ENCODE data around the gene PTPA. TPM values are rescaled to one million over a fixed set of nuclear protein-coding genes. Genes with fewer than 3 reads are reported as not detected.

Gene PTPA
- total RNA-seq, 1 donor from 2014 or later, result 166 TPM

DNA sequence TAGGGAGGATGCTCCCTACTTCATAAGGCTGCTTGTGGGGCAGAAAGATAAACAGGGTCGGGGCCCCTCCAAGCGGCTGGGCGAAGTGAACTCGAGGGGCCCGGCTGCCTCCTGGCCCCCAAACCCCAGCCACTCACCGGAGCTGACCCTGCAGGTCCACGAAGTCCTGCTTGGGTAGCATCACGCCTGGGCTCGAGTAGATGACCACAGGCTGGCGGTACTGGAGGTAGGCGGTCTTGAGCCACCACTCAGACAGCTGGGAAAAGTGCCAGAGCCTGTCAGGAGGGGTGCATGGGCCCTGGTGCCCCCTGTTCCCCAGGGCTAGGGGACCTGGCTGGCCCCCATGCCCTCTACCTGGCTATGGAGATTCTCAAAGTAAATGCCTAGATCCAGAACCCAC lies 7.2 kb upstream of the PTPA start:
- DNase-seq, result no peak
- TF ChIP-seq, protein P1, sequence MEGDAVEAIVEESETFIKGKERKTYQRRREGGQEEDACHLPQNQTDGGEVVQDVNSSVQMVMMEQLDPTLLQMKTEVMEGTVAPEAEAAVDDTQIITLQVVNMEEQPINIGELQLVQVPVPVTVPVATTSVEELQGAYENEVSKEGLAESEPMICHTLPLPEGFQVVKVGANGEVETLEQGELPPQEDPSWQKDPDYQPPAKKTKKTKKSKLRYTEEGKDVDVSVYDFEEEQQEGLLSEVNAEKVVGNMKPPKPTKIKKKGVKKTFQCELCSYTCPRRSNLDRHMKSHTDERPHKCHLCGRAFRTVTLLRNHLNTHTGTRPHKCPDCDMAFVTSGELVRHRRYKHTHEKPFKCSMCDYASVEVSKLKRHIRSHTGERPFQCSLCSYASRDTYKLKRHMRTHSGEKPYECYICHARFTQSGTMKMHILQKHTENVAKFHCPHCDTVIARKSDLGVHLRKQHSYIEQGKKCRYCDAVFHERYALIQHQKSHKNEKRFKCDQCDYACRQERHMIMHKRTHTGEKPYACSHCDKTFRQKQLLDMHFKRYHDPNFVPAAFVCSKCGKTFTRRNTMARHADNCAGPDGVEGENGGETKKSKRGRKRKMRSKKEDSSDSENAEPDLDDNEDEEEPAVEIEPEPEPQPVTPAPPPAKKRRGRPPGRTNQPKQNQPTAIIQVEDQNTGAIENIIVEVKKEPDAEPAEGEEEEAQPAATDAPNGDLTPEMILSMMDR (IDR thresholded peaks at IDR 0.05; ENCODE audit: partially characterized antibody, unreplicated experiment), result no peak
- no peak overlapping the region for H3K4me3 Mint-ChIP-seq (ENCODE audit: unreplicated experiment)
- peaks cover 2% of the 10 kb centered on the region for H3K9me3 Mint-ChIP-seq (ENCODE audit: unreplicated experiment)
- peaks cover 2% of the 10 kb centered on the region for H3K4me1 Mint-ChIP-seq (ENCODE audit: low read depth, unreplicated experiment)
- no peak overlapping the region for H3K27ac Mint-ChIP-seq (ENCODE audit: unreplicated experiment)
- H3K27me3 Mint-ChIP-seq (ENCODE audit: unreplicated experiment), result peaks cover 7% of the 10 kb centered on the region
- H3K36me3 Mint-ChIP-seq (ENCODE audit: unreplicated experiment), result no peaks in the 10 kb centered on the region

DNA sequence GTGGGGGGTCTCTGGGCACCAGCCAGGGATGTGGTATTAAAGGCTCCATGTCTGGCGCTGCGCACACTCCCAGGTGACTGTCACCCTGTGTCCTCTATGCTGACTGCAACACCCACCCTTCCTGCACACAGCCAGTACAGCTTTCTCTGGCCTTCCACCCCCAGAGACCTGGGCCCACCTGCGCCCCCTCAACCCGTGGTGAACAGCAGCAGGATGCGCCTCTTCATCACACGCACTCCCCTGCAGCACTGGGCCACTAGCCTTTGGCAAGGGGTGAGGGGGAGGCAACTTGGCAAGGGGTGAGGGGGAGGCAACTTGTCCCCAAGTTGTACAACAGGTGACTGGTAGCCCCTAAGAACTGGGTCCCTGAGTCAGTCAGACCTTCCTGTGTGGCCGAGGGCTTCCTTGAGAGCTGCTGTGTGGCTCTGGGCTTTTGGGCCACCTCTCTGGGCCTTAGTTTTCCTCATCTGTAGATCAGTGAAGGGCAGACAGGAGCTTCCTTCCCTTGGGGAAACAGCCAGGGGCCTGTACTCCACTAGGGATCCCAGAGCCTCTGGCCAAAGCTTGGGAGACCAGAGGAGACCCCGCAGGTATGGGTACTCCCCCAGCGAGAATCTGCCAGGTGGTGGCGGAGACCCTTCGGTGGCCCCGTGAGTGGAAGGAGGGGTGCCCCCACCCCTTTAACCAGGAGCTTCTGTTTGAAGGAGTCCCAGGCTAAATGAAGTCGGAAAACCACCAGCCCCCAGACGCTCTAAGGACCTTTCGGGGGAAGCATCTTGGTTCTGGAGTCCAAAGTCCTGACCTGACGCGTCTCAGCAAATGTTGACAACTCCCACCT lies 5.1 kb upstream of the PTPA start:
- DNase-seq, result no peak
- H3K36me3 Mint-ChIP-seq (ENCODE audit: unreplicated experiment), result no peaks in the 10 kb centered on the region
- no peak overlapping the region for H3K4me3 Mint-ChIP-seq (ENCODE audit: unreplicated experiment)
- peaks cover 6% of the 10 kb centered on the region for H3K9me3 Mint-ChIP-seq (ENCODE audit: unreplicated experiment)
- no peak overlapping the region for H3K27ac Mint-ChIP-seq (ENCODE audit: unreplicated experiment)
- H3K4me1 Mint-ChIP-seq (ENCODE audit: low read depth, unreplicated experiment), result peaks cover 8% of the 10 kb centered on the region
- peaks cover 17% of the 10 kb centered on the region for H3K27me3 Mint-ChIP-seq (ENCODE audit: unreplicated experiment)
- TF ChIP-seq, protein P1 (IDR thresholded peaks at IDR 0.05; ENCODE audit: partially characterized antibody, unreplicated experiment), result no peak

DNA sequence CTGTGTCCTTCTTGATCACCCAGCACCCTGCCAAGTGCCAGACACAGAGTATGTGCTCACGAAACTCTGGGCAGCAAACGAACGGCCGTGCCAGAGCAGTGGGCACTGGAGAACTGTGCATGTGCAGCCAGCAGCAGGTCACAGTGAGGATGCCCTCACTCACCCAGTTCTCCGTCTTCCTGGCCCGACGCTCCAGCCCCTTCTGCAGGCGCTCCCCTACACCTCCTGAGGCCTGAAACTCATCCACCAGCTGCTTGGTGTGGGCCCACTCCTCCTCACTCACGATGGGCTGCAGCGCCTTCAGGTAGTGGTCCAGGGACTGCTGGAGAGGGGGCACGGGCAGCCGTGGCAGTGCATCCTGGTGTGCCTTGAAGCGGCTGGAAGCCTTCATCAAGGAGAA lies 3.6 kb upstream of the PTPA start:
- H3K4me1 Mint-ChIP-seq (ENCODE audit: low read depth, unreplicated experiment), result peaks cover 8% of the 10 kb centered on the region
- peaks cover 5% of the 10 kb centered on the region for H3K9me3 Mint-ChIP-seq (ENCODE audit: unreplicated experiment)
- no peak for DNase-seq
- H3K4me3 Mint-ChIP-seq (ENCODE audit: unreplicated experiment), result peak overlapping the region; percentile 26
- TF ChIP-seq, protein P1 (IDR thresholded peaks at IDR 0.05; ENCODE audit: partially characterized antibody, unreplicated experiment), result no peak
- no peaks in the 10 kb centered on the region for H3K36me3 Mint-ChIP-seq (ENCODE audit: unreplicated experiment)
- peaks cover 12% of the 10 kb centered on the region for H3K27me3 Mint-ChIP-seq (ENCODE audit: unreplicated experiment)
- no peak overlapping the region for H3K27ac Mint-ChIP-seq (ENCODE audit: unreplicated experiment)

DNA sequence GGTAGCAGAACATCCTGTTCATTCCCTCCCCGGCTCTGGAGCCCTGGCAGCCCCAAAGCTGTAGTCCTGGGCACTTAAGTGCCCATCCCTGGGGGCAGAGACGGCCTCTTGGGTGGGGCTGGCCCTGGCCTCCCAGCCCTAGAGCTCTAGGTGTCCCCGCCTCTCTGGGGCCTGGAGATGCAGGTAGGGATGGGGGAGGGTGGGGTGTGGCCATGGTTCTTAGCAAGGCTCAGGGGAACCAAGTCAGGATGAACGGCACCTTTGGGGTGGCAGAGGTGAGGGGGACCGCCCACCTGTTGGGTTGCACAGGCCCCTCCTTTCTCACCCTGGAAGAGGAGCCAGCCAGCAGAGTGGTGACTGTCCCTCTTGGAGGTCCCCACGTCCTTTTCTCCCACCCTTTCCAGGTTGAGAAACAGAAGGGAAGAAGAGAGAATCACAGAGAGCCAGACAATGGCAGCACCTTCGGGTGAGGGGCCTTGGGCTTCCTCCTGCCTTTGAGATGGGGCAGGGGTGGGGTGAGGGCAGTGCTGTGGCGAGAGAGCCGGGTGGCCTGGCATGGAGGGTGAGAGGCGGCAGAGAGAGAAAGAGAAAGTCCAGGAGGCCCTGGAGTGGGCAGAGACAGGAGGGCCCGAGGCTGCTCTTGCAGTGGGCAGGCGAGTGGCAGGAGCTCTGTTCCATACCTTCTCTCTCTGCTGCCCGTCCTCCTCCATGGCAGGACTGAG lies 3.0 kb upstream of the PTPA start:
- Mint-ChIP-seq H3K27me3 (ENCODE audit: unreplicated experiment) (peaks cover 12% of the 10 kb centered on the region), H3K4me3 (ENCODE audit: unreplicated experiment) (no peak overlapping the region)
- TF ChIP-seq, protein P1 (IDR thresholded peaks at IDR 0.05; ENCODE audit: partially characterized antibody, unreplicated experiment), result no peak

More for the DNA sequence above, 3.0 kb upstream of the PTPA start:
- H3K4me1 Mint-ChIP-seq (ENCODE audit: low read depth, unreplicated experiment), result peaks cover 8% of the 10 kb centered on the region
- H3K9me3 Mint-ChIP-seq (ENCODE audit: unreplicated experiment), result peaks cover 5% of the 10 kb centered on the region
- DNase-seq, result no peak
- H3K27ac Mint-ChIP-seq (ENCODE audit: unreplicated experiment), result no peak overlapping the region
- H3K36me3 Mint-ChIP-seq (ENCODE audit: unreplicated experiment), result no peaks in the 10 kb centered on the region

All from glutamatergic neuron (in vitro differentiated cells).